22Rv1 (cell line): ENCODE data around the gene CLMN.

Experiments used
- CTCF ChIP-seq: fragments of 450-650 bp; IDR thresholded peaks from 2 replicates; pipeline ENCODE4 v1.5.1; 2017; ENCODE audit warnings: mild to moderate bottlenecking
- ZFX ChIP-seq: fragments of 450-650 bp; IDR thresholded peaks from 2 replicates; pipeline ENCODE4 v1.6.1; 2017; ENCODE audit warnings: antibody characterized with exemption, borderline replicate concordance

- TF ChIP-seq CTCF: no peak
- no peak for TF ChIP-seq ZFX
Observed at GRCh38 chr14:95206534-95206933, 113.2 kb downstream of the CLMN start.
